Measurements from ENCODE around the gene TEFM. TPM values are rescaled to one million over a fixed set of nuclear protein-coding genes. Genes with fewer than 3 reads are reported as not detected.
A peak's percentile ranks its signal among the peaks of the same experiment; 100 is the strongest.

The TEFM gene
- total and polyA plus RNA-seq, 2 of the 8 experiments (the other 6 are each of a cell fraction or from before 2014, with no cell fraction given): 6.1 to 10.9 TPM

DNA sequence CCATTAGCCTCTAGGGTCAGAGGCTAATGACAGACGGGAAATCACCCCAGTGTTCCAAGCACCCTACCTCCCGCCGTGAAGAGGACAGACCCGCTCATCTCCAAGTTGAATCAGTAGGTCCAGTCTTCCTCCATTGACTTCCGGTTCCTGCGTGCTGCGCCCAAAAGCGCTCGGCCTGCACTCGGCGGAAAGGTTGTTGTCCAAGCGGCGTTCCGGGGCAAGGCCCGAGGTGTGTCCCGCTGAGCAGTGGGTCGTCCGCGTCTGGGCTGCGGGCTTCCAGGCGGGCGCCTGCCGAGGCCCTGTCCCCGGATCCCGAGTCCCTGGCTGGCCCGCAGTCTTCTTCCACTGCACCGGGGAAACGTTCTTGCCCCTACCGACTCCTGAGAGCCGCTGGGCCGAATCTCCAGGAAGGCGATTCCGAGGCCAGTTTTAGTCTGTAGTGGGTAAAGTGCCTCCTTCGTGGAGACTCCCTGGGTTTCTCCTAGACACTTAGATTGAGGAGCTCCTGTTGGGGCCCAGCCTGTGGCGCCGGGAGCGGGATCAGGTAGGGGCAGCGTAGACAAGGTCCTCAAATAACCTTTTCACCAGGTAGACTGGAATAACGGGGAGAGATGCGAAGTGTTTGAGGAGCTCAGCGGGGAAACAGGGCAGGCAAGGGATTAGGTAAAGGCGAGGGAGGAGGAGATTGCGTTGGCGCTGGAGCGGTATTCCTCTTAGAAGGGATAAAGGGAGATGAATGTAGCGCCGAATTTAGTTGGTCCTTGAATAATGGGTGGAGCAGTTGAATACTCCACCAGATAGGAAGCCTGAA, at the start of gene TEFM (continued):
- TF ChIP-seq FOSL1 (IDR thresholded peaks at IDR 0.05; ENCODE audit: insufficient read depth, low read depth, low read length) (0 out of 2 replicates have a peak, but pooled peaks have one; percentile 10), TAF7 (optimal IDR thresholded peaks at IDR 0.05; ENCODE audit: borderline replicate concordance, low read depth, low read length) (peak; percentile 72), SP2 (IDR thresholded peaks at IDR 0.05; ENCODE audit: low read length) (no peak), CEBPB (IDR thresholded peaks at IDR 0.05; ENCODE audit: low read depth, low read length) (no peak), JUND (IDR thresholded peaks at IDR 0.05; ENCODE audit: low read length) (peak; percentile 29; the same call in 1 of the 2 replicates), SIN3A (conservative IDR thresholded peaks at IDR 0.05 in 1 of 2, IDR thresholded peaks at IDR 0.05 in 1 of 2; ENCODE audit: low read depth in 1 of 2, low read length in 2 of 2) (peak; percentile 53 to 92; a peak in 3 of 4 replicates), GABPA (IDR thresholded peaks at IDR 0.05; ENCODE audit: borderline replicate concordance, insufficient read depth, low read length) (peak; percentile 99), GTF2F1 (IDR thresholded peaks at IDR 0.05; ENCODE audit: borderline replicate concordance, low read depth, low read length) (peak; percentile 83; the same call in 1 of the 2 replicates), TAF1 (IDR thresholded peaks at IDR 0.05; ENCODE audit: low read depth, low read length) (peak; percentile 91), MAFK (IDR thresholded peaks at IDR 0.05; ENCODE audit: low read depth, low read length) (no peak; the same call in 1 of the 2 replicates)
